ENCODE measurements around the gene CD244.
"Not testable (repeated sequence)": the region's sequence is repeated elsewhere in the genome, so short reads cannot be mapped to it uniquely, and the experiment has no call there.

CD244 gene

DNA sequence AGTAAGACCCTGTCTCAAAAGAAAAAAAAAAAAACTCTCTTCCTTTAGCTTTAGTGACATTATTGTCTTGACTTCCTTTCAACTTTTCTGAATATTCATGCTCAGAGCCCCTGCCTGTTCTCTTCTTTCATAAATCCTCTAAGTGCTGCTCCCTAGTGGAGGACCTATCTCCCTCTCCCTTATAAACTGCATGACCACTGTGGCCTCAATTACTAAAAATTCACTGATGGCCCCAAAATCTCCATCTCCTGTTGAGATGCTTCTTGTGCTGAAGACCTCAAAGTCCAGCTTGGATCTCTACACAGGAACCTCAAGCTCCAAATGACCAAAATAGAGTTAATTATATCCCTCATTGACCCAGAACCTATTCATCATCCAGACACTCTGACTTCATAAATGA is 14.5 kb upstream of the CD244 start:
- DNase-seq, result no peak

DNA sequence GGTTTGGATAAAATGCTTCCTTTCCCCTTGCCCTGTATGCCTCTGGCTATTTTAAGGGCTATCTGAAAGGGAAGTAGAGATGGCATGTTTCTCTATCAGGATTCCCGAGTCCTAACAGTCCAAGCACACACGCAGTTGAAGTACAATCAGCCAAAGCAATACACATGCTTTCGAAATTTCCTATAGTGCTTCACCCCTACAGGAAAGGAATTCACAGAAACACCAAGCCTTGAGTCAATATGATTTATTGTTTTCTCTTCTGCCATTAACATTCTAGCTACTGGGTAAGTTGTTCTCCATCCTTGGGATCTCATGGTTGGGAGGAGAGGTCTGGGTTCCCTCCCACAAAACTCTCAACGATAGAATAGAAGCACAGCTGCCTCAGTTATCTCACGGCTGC is 13.6 kb upstream of the CD244 start:
- no peak for DNase-seq

- DNase-seq, result not testable (repeated sequence)
These were observed 12.9 kb upstream of the CD244 start for GRCh38 chr1:160875591-160875990.

DNA sequence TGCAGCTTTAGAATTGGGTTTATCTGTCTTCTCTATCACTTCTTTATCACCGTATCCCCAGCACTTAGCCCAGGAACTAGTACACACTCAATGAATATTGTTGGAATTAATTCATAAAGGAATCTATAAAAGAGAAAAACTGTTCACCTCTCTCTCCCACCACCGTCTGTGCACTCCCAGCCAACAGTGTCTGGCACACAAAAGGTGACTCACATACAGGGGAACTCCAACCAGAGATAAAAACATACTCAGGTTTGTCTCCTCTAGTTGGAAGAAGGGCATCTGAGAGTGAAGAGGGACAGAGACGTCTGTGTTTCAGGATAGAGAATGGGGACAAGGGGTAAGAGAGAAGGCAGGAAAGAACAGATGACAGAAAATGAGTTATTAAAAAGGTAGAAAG is 12.2 kb upstream of the CD244 start:
- no peak for DNase-seq

GRCh38 chr1:160868141-160868540 is 5.5 kb upstream of the CD244 start:
- no peak for DNase-seq

DNA sequence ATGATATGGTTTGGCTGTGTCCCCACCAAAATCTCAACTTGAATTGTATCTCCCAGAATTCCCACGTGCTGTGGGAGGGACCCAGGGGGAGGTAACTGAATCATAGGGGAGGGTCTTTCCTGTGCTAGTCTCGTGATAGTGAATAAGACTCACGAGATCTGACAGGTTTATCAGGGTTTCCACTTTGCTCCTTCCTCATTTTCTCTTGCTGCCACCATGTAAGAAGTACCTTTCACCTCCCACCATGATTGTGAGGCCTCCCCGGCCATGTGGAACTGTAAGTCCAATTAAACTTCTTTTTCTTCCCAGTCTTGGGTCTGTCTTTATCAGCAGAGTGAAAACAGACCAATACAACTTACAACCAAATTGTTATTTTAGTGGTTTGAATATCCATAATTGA is 5.0 kb upstream of the CD244 start:
- DNase-seq, result not testable (repeated sequence)

GRCh38 chr1:160866695-160867260 is 4.1 kb upstream of the CD244 start:
- DNase-seq, result no peak

DNA sequence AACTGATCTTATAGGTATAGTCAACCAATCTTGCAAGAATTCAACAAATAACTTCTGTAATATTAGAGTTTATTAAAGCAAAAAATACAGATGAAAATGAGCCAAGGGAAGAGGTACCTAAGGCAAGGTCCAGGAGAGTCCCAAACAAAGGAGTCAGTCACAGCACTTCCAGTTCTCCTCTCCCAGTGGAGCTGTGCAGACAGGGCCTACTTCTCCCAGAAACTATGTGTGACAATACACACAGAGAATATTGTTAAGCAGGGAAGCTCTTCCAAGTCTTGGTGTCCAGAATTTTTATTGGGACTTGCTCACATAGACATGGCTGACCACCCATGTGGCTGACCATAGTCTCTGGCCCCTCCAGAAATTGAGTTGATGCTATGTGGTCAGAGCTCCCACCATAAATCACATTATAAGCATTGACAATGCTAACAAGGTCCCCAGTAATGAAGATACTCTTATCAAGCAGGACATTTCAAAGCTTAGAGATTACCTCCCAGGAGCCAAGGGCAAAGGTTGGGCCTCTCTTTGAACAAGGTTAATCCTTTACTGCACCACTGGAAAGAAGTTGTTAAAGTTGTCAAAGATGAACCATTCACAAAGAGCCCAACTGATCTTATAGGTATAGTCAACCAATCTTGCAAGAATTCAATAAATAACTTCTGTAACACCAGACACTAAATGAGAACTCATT is 3.5 kb upstream of the CD244 start:
- DNase-seq, result no peak

GRCh38 chr1:160865337-160865736 is 2.6 kb upstream of the CD244 start:
- no peak for DNase-seq

GRCh38 chr1:160864173-160864572 is 1.5 kb upstream of the CD244 start:
- DNase-seq, result no peak

DNA sequence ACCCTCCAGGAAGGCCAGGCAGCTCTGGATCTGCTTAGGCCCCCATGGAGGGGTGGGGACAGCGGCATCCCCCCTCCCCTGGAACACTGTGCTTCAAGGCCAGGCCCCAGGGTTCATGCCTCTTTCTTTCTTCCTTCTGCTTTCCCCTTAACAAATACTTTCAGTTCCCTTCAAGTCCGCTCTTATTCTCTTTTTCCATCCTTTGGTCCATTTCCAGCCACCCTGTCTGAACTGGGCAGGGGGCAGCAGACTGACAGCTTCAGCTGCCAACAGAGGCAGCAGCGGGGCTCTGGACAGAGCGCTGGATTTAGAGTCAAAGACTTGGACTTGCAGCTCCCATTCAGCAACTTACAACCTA is 1.1 kb upstream of the CD244 start:
- DNase-seq, result no peak

GRCh38 chr1:160863061-160863773 is 530 bp upstream of the CD244 start:
- DNase-seq, result no peak

GRCh38 chr1:160860840-160861505 is 1.7 kb downstream of the CD244 start:
- DNase-seq, result no peak

- DNase-seq, result no peak
These were observed 3.5 kb downstream of the CD244 start for GRCh38 chr1:160859166-160859565.

- no peak for DNase-seq
These were observed 4.2 kb downstream of the CD244 start for GRCh38 chr1:160858507-160858906.

DNA sequence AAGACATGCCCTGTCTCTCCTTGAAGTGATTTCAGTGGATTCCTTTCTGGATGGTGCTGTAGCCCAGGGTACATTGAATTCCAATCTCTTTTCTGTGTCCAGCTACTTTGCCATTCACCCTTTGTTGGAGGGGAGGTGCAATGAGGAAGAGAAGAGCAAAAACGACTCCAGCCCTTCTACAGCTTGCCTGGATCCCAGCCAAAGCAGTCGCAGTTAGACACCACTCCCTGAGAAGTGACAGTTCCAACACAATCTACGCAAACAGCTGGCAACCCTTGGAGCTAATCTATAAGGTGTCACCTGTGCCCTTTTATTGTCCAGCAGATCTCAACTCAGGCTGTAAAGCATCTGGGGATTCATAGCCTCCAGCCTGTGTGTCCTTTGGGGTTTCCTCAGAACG is 4.6 kb downstream of the CD244 start:
- DNase-seq, result no peak

DNA sequence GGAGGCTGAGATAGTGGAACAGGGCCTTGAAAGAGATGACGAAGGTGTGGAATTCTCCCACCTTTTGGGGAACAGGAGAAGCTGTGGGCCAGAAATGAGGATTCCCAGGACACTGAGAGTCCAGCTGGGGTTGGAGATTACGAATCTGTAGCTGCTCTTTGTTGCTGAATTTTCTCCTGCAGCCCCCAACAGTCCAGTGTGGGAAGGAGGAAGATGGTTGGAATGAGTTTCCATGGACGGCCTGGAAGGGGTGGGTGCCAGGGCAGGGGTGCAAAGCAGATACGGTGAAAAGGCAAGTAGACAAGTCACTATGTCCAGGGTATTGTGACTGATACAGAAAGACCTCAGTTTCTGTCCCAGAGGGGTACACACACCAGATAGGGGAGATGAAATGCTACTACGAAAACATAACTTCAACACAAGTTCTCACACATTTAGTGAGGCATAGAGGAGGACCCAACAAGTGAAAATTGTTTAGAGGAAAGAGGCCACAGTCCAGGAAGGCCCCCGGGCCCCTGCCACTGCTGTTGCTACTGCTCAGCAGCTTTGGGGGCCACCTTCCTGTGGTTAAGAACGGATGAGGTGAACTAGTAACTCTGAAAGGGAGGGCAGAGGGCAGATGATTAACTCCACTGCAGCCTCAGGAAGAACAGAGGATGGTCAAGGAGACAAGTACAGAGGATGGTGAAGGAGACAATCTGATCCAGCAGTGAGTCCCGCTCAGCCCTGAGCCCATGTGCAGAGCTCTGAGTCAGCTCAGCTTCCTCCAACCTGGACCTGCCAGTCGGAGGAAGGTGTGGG is 7.3 kb downstream of the CD244 start:
- DNase-seq, result no peak

GRCh38 chr1:160853754-160854153 is 8.9 kb downstream of the CD244 start:
- no peak for DNase-seq

GRCh38 chr1:160853014-160853413 is 9.7 kb downstream of the CD244 start:
- no peak for DNase-seq

DNA sequence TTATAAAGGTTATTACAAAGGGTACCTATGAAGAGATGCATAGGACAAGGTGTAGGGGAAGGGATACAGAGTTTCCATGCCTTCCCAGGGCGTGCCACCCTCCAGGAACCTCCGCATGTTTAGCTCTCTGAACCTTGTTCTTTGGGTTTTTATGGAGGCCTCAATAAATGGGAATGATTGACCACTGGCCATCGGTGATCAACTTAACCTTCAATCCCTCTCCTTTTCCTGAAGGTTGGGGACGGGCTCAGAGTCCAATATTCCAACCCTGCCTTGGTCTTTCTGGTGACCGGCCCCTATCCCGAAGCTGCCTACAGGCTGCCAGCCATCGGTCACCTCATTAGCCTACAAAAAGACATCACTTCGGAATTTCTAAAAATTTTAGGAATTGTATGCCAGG is 11.7 kb downstream of the CD244 start:
- DNase-seq, result no peak

GRCh38 chr1:160850541-160850940 is 12.1 kb downstream of the CD244 start:
- DNase-seq, result no peak

DNA sequence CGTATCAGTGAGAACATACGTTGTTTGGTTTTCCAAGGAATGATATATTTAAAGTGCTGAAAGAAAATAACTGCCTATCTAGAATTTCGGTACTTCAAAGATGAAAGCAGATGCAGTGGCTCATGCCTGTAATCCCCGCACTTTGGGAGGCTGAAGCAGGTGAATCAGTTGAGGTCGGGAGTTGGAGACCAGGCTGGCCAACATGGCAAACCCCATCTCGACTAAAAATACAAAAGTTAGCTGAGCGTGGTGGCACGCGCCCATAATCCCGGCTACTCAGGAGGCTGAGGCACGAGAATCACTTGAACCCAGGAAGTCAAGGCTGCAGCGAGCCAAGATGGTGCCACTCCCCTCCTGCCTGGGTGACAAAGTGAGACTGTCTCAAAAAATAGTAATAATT is 16.4 kb downstream of the CD244 start:
- DNase-seq, result no peak
